Spleen (tissue), 11 donors: ENCODE measurements around the gene FAM107B. TPM values are rescaled to one million over a fixed set of nuclear protein-coding genes. Genes with fewer than 3 reads are reported as not detected.

Source experiments
- DNase-seq: peaks from one replicate; pipeline ENCODE4 v3.0.0-alpha.2; 2020
- H3K27ac ChIP-seq, 8 donors: fragments of 200-600 bp; sonication (generic) in 7 of 8; 1 replicate in 4 of 8; 2 replicates in 4 of 8; pipeline versions ENCODE4 v1.5.0 to v1.8.0; 2016 to 2021; ENCODE audit warnings: inconsistent platforms in 4 of 8, mild to moderate bottlenecking in 4 of 8, moderate library complexity in 1 of 8
- H3K27me3 ChIP-seq, 7 donors: fragments of 200-600 bp; sonication (generic) in 6 of 7; replicated peaks in 1 of 7; 1 replicate in 4 of 7; 2 replicates in 3 of 7; pipeline versions ENCODE4 v1.5.0 to v1.8.0; 2016 to 2021; ENCODE audit warnings: inconsistent platforms in 3 of 7, mild to moderate bottlenecking in 1 of 7
- H3K36me3 ChIP-seq, 6 donors: fragments of 200-600 bp; sonication (generic) in 5 of 6; 1 replicate in 4 of 6; 2 replicates in 2 of 6; pipeline versions ENCODE4 v1.5.0 to v1.8.0; 2016 to 2021; ENCODE audit warnings: inconsistent platforms in 2 of 6
- H3K4me1 ChIP-seq, 6 donors: fragments of 200-600 bp; sonication (generic) in 5 of 6; 1 replicate in 3 of 6; 2 replicates in 3 of 6; pipeline versions ENCODE4 v1.5.0 to v1.8.0; 2016 to 2021; ENCODE audit warnings: inconsistent platforms in 3 of 6
- H3K4me3 ChIP-seq, 8 donors: fragments of 200-600 bp; sonication (generic) in 7 of 8; 1 replicate in 4 of 8; 2 replicates in 4 of 8; pipeline versions ENCODE4 v1.5.0 to v1.8.0; 2016 to 2021; ENCODE audit warnings: inconsistent platforms in 4 of 8, mild to moderate bottlenecking in 4 of 8, moderate library complexity in 2 of 8
- H3K9me3 ChIP-seq, 8 donors: fragments of 200-600 bp; sonication (generic) in 7 of 8; 1 replicate in 4 of 8; 2 replicates in 4 of 8; pipeline versions ENCODE4 v1.5.0 to v1.8.0; 2016 to 2021; ENCODE audit warnings: inconsistent platforms in 4 of 8
- POLR2A ChIP-seq, 3 donors: fragments of 450-650 bp; IDR thresholded peaks; one replicate each; pipeline ENCODE4 v1.5.1; 2017; ENCODE audit warnings: antibody characterized with exemption in 3 of 3, mild to moderate bottlenecking in 1 of 3
- POLR2AphosphoS5 ChIP-seq, 3 donors: sonication (generic); formaldehyde crosslinking; IDR thresholded peaks; one replicate each; pipeline ENCODE4 v1.5.1; 2017; ENCODE audit warnings: antibody characterized with exemption in 3 of 3
- WGBS, 5 donors: extraction: QIAGEN DNeasy Blood & Tissue Kit in 3 of 5; methylation state at CpG; one replicate each; pipeline versions ENCODE4 v1.1.5 to v1.1.7; 2013 to 2018; 5-methylcytosine and 5-hydroxymethylcytosine counted together
- intact Hi-C: fragments of 100-400 bp; cut with DNase I; formaldehyde crosslinking; loops from one replicate; pipeline ENCODE4 v1.15.0; 2023; ENCODE audit warnings: low total_unique reads
- polyA plus RNA-seq, 3 donors: library from polyadenylated mRNA; stranded (reverse); fragments of 200-250 nt; gene quantifications; one replicate each; pipeline ENCODE4 v1.2.1, GENCODE V29; 2013
- total RNA-seq, 7 donors: library from RNA; depleted of rRNA in 3 of 7; stranded (reverse); fragments of >200 nt in 3 of 7; fragmentation: NEBNext Ultra II Directional in 4 of 7; extraction: Animal tissue kit (Norgen Biotek cat#: 25700) in 4 of 7; gene quantifications; one replicate each; pipeline versions ENCODE4 v1.1.0 to v1.2.1, GENCODE V29; 2016 to 2021
- TF ChIP-seq, protein P1 (sequence below), 11 experiments: fragments of 200-600 bp in 7 of 11; fragments of 450-650 bp in 4 of 11; sonication (generic) in 4 of 11; IDR thresholded peaks in 8 of 11; conservative IDR thresholded peaks in 3 of 11; 1 replicate in 7 of 11; 2 replicates in 4 of 11; pipeline versions ENCODE4 v1.4.0 to v1.8.0; 2016 to 2021; ENCODE audit warnings: antibody characterized with exemption in 11 of 11, inconsistent platforms in 4 of 11, mild to moderate bottlenecking in 1 of 11
- donor health status: healthy with polysubstance abuse.
- donor health status: DM: no; HTN: no; CAD: no; lungs with moderate emphysema.
- donor health status: DM: no; HTN: no; CAD: no.
- donor health status: Bipolar disorder and iron deficiency.
- donor health status: healthy.
- donor health status: DM: no; HTN: no; CAD: no.
- donor health status: DM: yes; HTN: yes; CAD: no.

FAM107B gene
- total and polyA plus RNA-seq, 10 donors, result 40.1 to 115 (median 75.5) TPM

DNA sequence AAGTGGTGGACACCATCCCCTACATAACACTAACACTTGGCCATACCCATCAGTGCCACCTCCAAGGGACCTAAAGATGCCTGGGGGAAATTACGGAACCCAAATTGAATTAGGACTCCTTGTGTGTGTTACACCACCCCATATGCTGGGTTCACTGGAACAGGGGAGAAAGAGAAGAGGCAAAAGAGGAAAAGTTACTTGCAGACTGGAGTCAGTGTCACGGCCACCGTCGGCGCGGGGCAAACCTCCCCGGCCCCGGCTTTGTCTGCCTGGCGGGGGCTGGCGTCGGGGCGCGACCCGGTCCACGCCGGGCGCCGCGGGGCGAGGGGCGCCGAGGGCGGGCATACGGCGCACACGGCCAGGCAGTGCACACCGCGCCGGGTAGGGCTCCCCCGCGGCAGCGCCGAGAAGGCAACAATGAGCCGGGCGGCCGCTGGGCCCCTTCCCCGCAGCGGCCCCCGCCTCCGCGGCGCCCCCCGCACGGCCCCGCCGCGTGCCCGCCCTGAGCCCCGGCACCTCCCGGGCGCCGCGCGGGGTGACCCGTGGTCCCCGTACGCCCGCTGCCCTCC, 171.1 kb downstream of the FAM107B start:
- DNase-seq, result peak; percentile 87
- TF ChIP-seq, protein P1, sequence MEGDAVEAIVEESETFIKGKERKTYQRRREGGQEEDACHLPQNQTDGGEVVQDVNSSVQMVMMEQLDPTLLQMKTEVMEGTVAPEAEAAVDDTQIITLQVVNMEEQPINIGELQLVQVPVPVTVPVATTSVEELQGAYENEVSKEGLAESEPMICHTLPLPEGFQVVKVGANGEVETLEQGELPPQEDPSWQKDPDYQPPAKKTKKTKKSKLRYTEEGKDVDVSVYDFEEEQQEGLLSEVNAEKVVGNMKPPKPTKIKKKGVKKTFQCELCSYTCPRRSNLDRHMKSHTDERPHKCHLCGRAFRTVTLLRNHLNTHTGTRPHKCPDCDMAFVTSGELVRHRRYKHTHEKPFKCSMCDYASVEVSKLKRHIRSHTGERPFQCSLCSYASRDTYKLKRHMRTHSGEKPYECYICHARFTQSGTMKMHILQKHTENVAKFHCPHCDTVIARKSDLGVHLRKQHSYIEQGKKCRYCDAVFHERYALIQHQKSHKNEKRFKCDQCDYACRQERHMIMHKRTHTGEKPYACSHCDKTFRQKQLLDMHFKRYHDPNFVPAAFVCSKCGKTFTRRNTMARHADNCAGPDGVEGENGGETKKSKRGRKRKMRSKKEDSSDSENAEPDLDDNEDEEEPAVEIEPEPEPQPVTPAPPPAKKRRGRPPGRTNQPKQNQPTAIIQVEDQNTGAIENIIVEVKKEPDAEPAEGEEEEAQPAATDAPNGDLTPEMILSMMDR (IDR thresholded peaks at IDR 0.05 in 8 of 11, conservative IDR thresholded peaks at IDR 0.05 in 3 of 11), result no peak
- TF ChIP-seq POLR2A (IDR thresholded peaks at IDR 0.05) (no peak), POLR2AphosphoS5 (IDR thresholded peaks at IDR 0.05) (no peak)
- H3K27ac ChIP-seq, result peak overlapping the region in 7 of 8 donors; percentile 72 to 92 (median 83)
- H3K27me3 ChIP-seq, result peaks cover 0 to 19% (median 0%) of the 10 kb centered on the region in 7 donors
- WGBS, 5 donors, result 0 to 1% (median 0%) methylated on average over 28 to 58 of the region's 58 CpGs
- no peaks in the 10 kb centered on the region for H3K9me3 ChIP-seq
- H3K4me3 ChIP-seq, result peak overlapping the region; percentile 29 to 84 (median 58)
- intact Hi-C loops, result no loop called here
- peaks cover 0 to 28% (median 7%) of the 10 kb centered on the region in 6 donors for H3K36me3 ChIP-seq
- peaks cover 17 to 80% (median 58%) of the 10 kb centered on the region in 6 donors for H3K4me1 ChIP-seq

DNA sequence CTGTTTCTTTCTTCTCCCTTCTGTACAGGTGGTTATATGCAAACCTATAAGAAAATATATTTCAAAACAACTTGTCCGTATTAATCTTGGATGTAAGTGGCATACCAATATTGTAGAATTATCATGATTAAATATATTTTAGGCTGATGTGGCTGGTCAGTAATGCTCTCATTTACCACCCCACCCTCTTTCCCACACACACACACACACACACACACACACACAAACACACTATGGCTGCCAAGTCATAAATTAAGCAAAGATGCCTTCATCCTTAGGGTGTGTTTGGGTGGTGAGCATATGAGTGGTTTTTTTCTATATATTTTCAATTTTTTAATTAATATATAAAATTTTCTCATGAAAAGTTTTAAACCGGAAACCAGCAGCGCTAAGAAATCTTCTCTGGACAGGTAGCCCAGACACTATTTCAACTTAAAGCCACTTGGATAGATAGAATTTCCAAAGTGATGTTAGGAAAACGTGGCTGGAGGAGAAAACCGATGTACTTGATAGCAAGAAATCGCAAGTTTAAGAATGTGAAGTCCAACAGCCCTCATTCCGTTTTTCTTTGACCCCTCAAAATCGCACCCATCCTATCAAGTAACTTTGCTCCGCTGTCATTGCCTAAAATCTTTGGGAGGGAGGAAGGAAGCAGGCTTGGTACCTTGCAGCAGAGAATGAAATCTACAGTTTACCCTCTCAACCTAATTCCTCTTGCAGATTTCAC, 171.7 kb downstream of the FAM107B start:
- no peaks in the 10 kb centered on the region for H3K9me3 ChIP-seq
- H3K27ac ChIP-seq, result peak overlapping the region in 7 of 8 donors; percentile 72 to 92 (median 83)
- H3K4me1 ChIP-seq, result peaks cover 17 to 80% (median 52%) of the 10 kb centered on the region in 6 donors
- no peak for DNase-seq
- peak overlapping the region; percentile 29 to 84 (median 58) for H3K4me3 ChIP-seq
- intact Hi-C loops, result no loop called here
- peaks cover 0 to 35% (median 10%) of the 10 kb centered on the region in 6 donors for H3K36me3 ChIP-seq
- H3K27me3 ChIP-seq, result peaks cover 0 to 14% (median 0%) of the 10 kb centered on the region in 7 donors
- TF ChIP-seq POLR2AphosphoS5 (IDR thresholded peaks at IDR 0.05) (no peak), POLR2A (IDR thresholded peaks at IDR 0.05) (no peak)
- TF ChIP-seq, protein P1 (IDR thresholded peaks at IDR 0.05 in 8 of 11, conservative IDR thresholded peaks at IDR 0.05 in 3 of 11), result no peak
- WGBS, 5 donors, result 17 to 40% (median 25%) methylated on average over 9 of the region's 9 CpGs

DNA sequence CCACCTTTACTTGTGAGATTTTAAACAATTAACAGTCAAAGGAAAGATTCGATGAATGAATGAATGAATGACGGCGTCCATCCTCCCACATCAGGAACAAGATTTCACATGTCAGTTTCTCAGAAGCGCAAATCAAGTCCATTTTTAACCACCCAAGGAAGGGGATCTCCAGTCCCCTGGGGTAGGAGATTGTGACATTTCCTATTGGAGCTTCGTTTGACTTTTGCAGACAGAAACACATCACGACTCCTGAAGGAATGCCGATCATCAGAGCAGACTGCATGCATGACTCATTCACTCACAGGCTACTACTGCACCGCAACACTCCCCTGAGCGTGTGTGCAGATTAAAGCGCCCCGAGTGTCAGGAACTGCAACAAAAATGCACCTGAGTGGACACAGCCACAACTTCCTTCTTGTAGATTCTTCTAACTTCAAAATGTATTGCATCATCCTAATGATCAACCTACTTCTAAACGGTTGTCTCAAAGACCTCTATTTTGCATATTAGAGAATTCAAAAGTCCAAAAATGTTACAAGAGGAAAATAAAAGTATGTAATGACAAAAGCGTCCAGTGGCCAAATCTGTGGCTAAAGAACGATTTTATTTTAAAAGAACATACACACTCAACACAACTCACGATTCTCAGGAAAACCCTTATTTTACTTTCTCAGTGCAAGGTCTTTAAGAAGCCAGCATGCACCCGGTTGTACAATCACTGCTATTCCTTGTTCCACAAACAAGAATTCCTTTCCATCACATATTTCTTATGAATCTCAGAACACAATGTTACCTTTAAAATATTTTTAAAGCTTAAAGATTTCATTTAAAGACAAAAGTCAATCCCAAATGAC, 172.6 kb downstream of the FAM107B start:
- intact Hi-C loops, result no loop called here
- DNase-seq, result peak; percentile 87
- H3K36me3 ChIP-seq, result peaks cover 0 to 44% (median 10%) of the 10 kb centered on the region in 6 donors
- no peaks in the 10 kb centered on the region for H3K9me3 ChIP-seq
- H3K4me1 ChIP-seq, result peaks cover 17 to 80% (median 52%) of the 10 kb centered on the region in 6 donors
- WGBS, 5 donors, result 12 to 20% (median 17%) methylated on average over 16 of the region's 16 CpGs
- H3K27me3 ChIP-seq, result peaks cover 0 to 10% (median 0%) of the 10 kb centered on the region in 7 donors
- TF ChIP-seq POLR2A (IDR thresholded peaks at IDR 0.05), result no peak
- peak in 1 of 3 donors; percentile 58 for TF ChIP-seq POLR2AphosphoS5 (IDR thresholded peaks at IDR 0.05)
- H3K4me3 ChIP-seq, result peak overlapping the region in 7 of 8 donors; percentile 13 to 84 (median 59)
- peak overlapping the region; percentile 7 to 92 (median 83) for H3K27ac ChIP-seq

DNA sequence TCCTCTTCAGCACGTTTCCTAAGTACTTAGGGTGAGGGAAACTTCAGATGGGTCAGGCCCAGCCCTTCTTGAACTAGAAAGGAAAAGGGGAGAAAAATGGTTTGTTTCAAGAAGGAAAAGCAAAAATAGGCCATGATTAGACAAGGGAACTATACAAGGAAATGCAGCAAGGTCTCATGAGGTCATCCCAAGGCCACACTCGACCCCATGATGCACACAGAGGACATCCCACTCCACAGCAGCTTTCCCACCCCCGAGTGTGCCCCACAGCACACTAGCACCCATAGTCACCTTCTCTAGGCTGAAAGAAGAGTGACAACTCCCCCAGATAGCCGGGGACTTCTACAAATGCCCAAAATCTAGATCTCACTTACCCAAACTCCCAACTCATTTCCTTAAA, 173.4 kb downstream of the FAM107B start:
- Histone ChIP-seq H3K27me3 (peaks cover 0 to 5% (median 0%) of the 10 kb centered on the region in 7 donors), H3K36me3 (peaks cover 0 to 51% (median 10%) of the 10 kb centered on the region in 6 donors), H3K9me3 (no peaks in the 10 kb centered on the region), H3K4me1 (peaks cover 17 to 88% (median 52%) of the 10 kb centered on the region in 6 donors), H3K4me3 (peak overlapping the region in 4 of 8 donors; percentile 59 to 84 (median 64)), H3K27ac (peak overlapping the region in 7 of 8 donors; percentile 7 to 92 (median 83))
- intact Hi-C loops, result no loop called here
- DNase-seq, result no peak
- TF ChIP-seq, protein P1 (IDR thresholded peaks at IDR 0.05 in 8 of 11, conservative IDR thresholded peaks at IDR 0.05 in 3 of 11), result no peak
- TF ChIP-seq POLR2A (IDR thresholded peaks at IDR 0.05), result no peak
- TF ChIP-seq POLR2AphosphoS5 (IDR thresholded peaks at IDR 0.05), result no peak
- WGBS, 5 donors, result 50 to 67% (median 54%) methylated on average over 4 of the region's 4 CpGs
